ENCODE data around the gene RXRA.

The RXRA gene

GRCh38 chr9:134346151-134346550 lies 19.9 kb downstream of the RXRA start:
- Histone ChIP-seq H3K4me2 (ENCODE audit: insufficient read depth, low read length, poor library complexity, severe bottlenecking) (no peak overlapping the region), H2BK120ac (ENCODE audit: low read depth, low read length) (no peak overlapping the region), H3K4ac (ENCODE audit: low read length) (no peak overlapping the region), H2BK15ac (ENCODE audit: low read length) (no peak overlapping the region), H2AFZ (ENCODE audit: low read length) (no peak overlapping the region), H3K79me1 (ENCODE audit: low read depth, low read length) (peaks cover 66% of the 10 kb centered on the region), H2BK12ac (ENCODE audit: low read length) (no peak overlapping the region), H3K9me3 (replicated peaks in 1 of 2; ENCODE audit: control insufficient read depth in 2 of 2, insufficient read depth in 1 of 2, low read depth in 1 of 2, low read length in 2 of 2) (no peaks in the 10 kb centered on the region), H4K8ac (ENCODE audit: low read depth, low read length) (no peak overlapping the region), H2AK5ac (ENCODE audit: low read depth, low read length) (no peak overlapping the region), H3K27ac (replicated peaks; ENCODE audit: low read length) (no peak overlapping the region), H3K9ac (ENCODE audit: low read depth, low read length, poor library complexity) (no peak overlapping the region), H2BK5ac (ENCODE audit: low read length) (peak overlapping the region; percentile 39), H3K4me3 (ENCODE audit: low read length in 2 of 2) (no peak overlapping the region), H3K14ac (ENCODE audit: low read length) (peak overlapping the region; percentile 95), H3K18ac (ENCODE audit: low read length) (peak overlapping the region; percentile 58), H3K4me1 (ENCODE audit: control insufficient read depth in 2 of 2, insufficient read depth in 1 of 2, low read depth in 1 of 2, low read length in 2 of 2) (peaks cover 2 to 24% of the 10 kb centered on the region in 2 donors), H3K36me3 (replicated peaks in 1 of 2; ENCODE audit: control insufficient read depth in 2 of 2, insufficient read depth in 2 of 2, low read length in 2 of 2) (no peaks in the 10 kb centered on the region), H3K23ac (ENCODE audit: low read depth, low read length, poor library complexity) (peak overlapping the region; percentile 73), H4K91ac (ENCODE audit: low read depth, low read length, poor library complexity) (no peak overlapping the region), H3K27me3 (ENCODE audit: control insufficient read depth in 3 of 3, insufficient read depth in 3 of 3, low read depth in 1 of 3, low read length in 3 of 3) (no peaks in the 10 kb centered on the region)
- no CpG with 5 or more reads among the region's 14 CpGs for WGBS, 2 donors (ENCODE audit: extremely low coverage in 2 of 2, insufficient read length in 2 of 2, insufficient replicate concordance in 1 of 2)
- no peak for DNase-seq (ENCODE audit: low spot score)

- DNase-seq (ENCODE audit: low spot score) = no peak
- Histone ChIP-seq H3K36me3 (replicated peaks in 1 of 2; ENCODE audit: control insufficient read depth in 2 of 2, insufficient read depth in 2 of 2, low read length in 2 of 2) (no peaks in the 10 kb centered on the region), H3K79me1 (ENCODE audit: low read depth, low read length) (peaks cover 64% of the 10 kb centered on the region), H2AK5ac (ENCODE audit: low read depth, low read length) (no peak overlapping the region), H3K4ac (ENCODE audit: low read length) (peak overlapping the region; percentile 46), H2BK15ac (ENCODE audit: low read length) (no peak overlapping the region), H3K23ac (ENCODE audit: low read depth, low read length, poor library complexity) (peak overlapping the region; percentile 93), H2BK12ac (ENCODE audit: low read length) (peak overlapping the region; percentile 41), H2BK120ac (ENCODE audit: low read depth, low read length) (no peak overlapping the region), H3K18ac (ENCODE audit: low read length) (peak overlapping the region; percentile 70), H3K4me3 (ENCODE audit: low read length in 2 of 2) (no peak overlapping the region), H3K9ac (ENCODE audit: low read depth, low read length, poor library complexity) (peak overlapping the region; percentile 38), H3K27me3 (ENCODE audit: control insufficient read depth in 3 of 3, insufficient read depth in 3 of 3, low read depth in 1 of 3, low read length in 3 of 3) (no peaks in the 10 kb centered on the region), H3K4me2 (ENCODE audit: insufficient read depth, low read length, poor library complexity, severe bottlenecking) (no peak overlapping the region), H3K27ac (replicated peaks; ENCODE audit: low read length) (no peak overlapping the region), H3K4me1 (ENCODE audit: control insufficient read depth in 2 of 2, insufficient read depth in 1 of 2, low read depth in 1 of 2, low read length in 2 of 2) (peaks cover 2 to 24% of the 10 kb centered on the region in 2 donors), H2AFZ (ENCODE audit: low read length) (no peak overlapping the region), H3K14ac (ENCODE audit: low read length) (peak overlapping the region; percentile 95), H3K9me3 (replicated peaks in 1 of 2; ENCODE audit: control insufficient read depth in 2 of 2, insufficient read depth in 1 of 2, low read depth in 1 of 2, low read length in 2 of 2) (no peaks in the 10 kb centered on the region), H4K8ac (ENCODE audit: low read depth, low read length) (no peak overlapping the region), H2BK5ac (ENCODE audit: low read length) (peak overlapping the region; percentile 39), H4K91ac (ENCODE audit: low read depth, low read length, poor library complexity) (peak overlapping the region; percentile 24)
- WGBS, 2 donors (ENCODE audit: extremely low coverage in 2 of 2, insufficient read length in 2 of 2, insufficient replicate concordance in 1 of 2) = no CpG with 5 or more reads among the region's 21 CpGs
Measured at GRCh38 chr9:134346840-134347583, 20.8 kb downstream of the RXRA start.

GRCh38 chr9:134347996-134348395 lies 21.7 kb downstream of the RXRA start:
- Histone ChIP-seq H2BK15ac (ENCODE audit: low read length) (peak overlapping the region; percentile 37), H3K79me1 (ENCODE audit: low read depth, low read length) (peaks cover 63% of the 10 kb centered on the region), H2BK12ac (ENCODE audit: low read length) (peak overlapping the region; percentile 41), H4K8ac (ENCODE audit: low read depth, low read length) (no peak overlapping the region), H3K4me2 (ENCODE audit: insufficient read depth, low read length, poor library complexity, severe bottlenecking) (no peak overlapping the region), H3K4me1 (ENCODE audit: control insufficient read depth in 2 of 2, insufficient read depth in 1 of 2, low read depth in 1 of 2, low read length in 2 of 2) (peaks cover 2 to 19% of the 10 kb centered on the region in 2 donors), H3K18ac (ENCODE audit: low read length) (peak overlapping the region; percentile 80), H3K9me3 (replicated peaks in 1 of 2; ENCODE audit: control insufficient read depth in 2 of 2, insufficient read depth in 1 of 2, low read depth in 1 of 2, low read length in 2 of 2) (no peaks in the 10 kb centered on the region), H3K9ac (ENCODE audit: low read depth, low read length, poor library complexity) (no peak overlapping the region), H4K91ac (ENCODE audit: low read depth, low read length, poor library complexity) (no peak overlapping the region), H2BK5ac (ENCODE audit: low read length) (no peak overlapping the region), H3K36me3 (replicated peaks in 1 of 2; ENCODE audit: control insufficient read depth in 2 of 2, insufficient read depth in 2 of 2, low read length in 2 of 2) (no peaks in the 10 kb centered on the region), H2BK120ac (ENCODE audit: low read depth, low read length) (no peak overlapping the region), H3K14ac (ENCODE audit: low read length) (peak overlapping the region; percentile 94), H3K4me3 (ENCODE audit: low read length in 2 of 2) (no peak overlapping the region), H3K27me3 (ENCODE audit: control insufficient read depth in 3 of 3, insufficient read depth in 3 of 3, low read depth in 1 of 3, low read length in 3 of 3) (no peaks in the 10 kb centered on the region), H3K27ac (replicated peaks; ENCODE audit: low read length) (no peak overlapping the region), H3K4ac (ENCODE audit: low read length) (no peak overlapping the region), H2AK5ac (ENCODE audit: low read depth, low read length) (peak overlapping the region; percentile 52), H2AFZ (ENCODE audit: low read length) (no peak overlapping the region), H3K23ac (ENCODE audit: low read depth, low read length, poor library complexity) (peak overlapping the region; percentile 93)
- DNase-seq (ENCODE audit: low spot score) = no peak
- no CpG with 5 or more reads among the region's 10 CpGs for WGBS, 2 donors (ENCODE audit: extremely low coverage in 2 of 2, insufficient read length in 2 of 2, insufficient replicate concordance in 1 of 2)

GRCh38 chr9:134348404-134349155 lies 22.3 kb downstream of the RXRA start:
- no peak overlapping the region for H4K91ac ChIP-seq (ENCODE audit: low read depth, low read length, poor library complexity)
- no peaks in the 10 kb centered on the region for H3K27me3 ChIP-seq (ENCODE audit: control insufficient read depth in 3 of 3, insufficient read depth in 3 of 3, low read depth in 1 of 3, low read length in 3 of 3)
- no peak for DNase-seq (ENCODE audit: low spot score)
- no peak overlapping the region for H3K4me2 ChIP-seq (ENCODE audit: insufficient read depth, low read length, poor library complexity, severe bottlenecking)
- no peaks in the 10 kb centered on the region for H3K9me3 ChIP-seq (replicated peaks in 1 of 2; ENCODE audit: control insufficient read depth in 2 of 2, insufficient read depth in 1 of 2, low read depth in 1 of 2, low read length in 2 of 2)
- peak overlapping the region; percentile 52 for H2AK5ac ChIP-seq (ENCODE audit: low read depth, low read length)
- no CpG with 5 or more reads among the region's 30 CpGs for WGBS, 2 donors (ENCODE audit: extremely low coverage in 2 of 2, insufficient read length in 2 of 2, insufficient replicate concordance in 1 of 2)
- peak overlapping the region; percentile 37 for H2BK15ac ChIP-seq (ENCODE audit: low read length)
- no peak overlapping the region for H2BK120ac ChIP-seq (ENCODE audit: low read depth, low read length)
- H3K36me3 ChIP-seq (replicated peaks in 1 of 2; ENCODE audit: control insufficient read depth in 2 of 2, insufficient read depth in 2 of 2, low read length in 2 of 2) = no peaks in the 10 kb centered on the region
- H3K18ac ChIP-seq (ENCODE audit: low read length) = no peak overlapping the region
- H4K8ac ChIP-seq (ENCODE audit: low read depth, low read length) = no peak overlapping the region
- peaks cover 2 to 19% of the 10 kb centered on the region in 2 donors for H3K4me1 ChIP-seq (ENCODE audit: control insufficient read depth in 2 of 2, insufficient read depth in 1 of 2, low read depth in 1 of 2, low read length in 2 of 2)
- peak overlapping the region; percentile 93 for H3K23ac ChIP-seq (ENCODE audit: low read depth, low read length, poor library complexity)
- no peak overlapping the region for H3K9ac ChIP-seq (ENCODE audit: low read depth, low read length, poor library complexity)
- no peak overlapping the region for H2BK12ac ChIP-seq (ENCODE audit: low read length)
- H3K4ac ChIP-seq (ENCODE audit: low read length) = no peak overlapping the region
- no peak overlapping the region for H2AFZ ChIP-seq (ENCODE audit: low read length)
- no peak overlapping the region for H2BK5ac ChIP-seq (ENCODE audit: low read length)
- no peak overlapping the region for H3K27ac ChIP-seq (replicated peaks; ENCODE audit: low read length)
- H3K14ac ChIP-seq (ENCODE audit: low read length) = peak overlapping the region; percentile 94
- peak overlapping the region in 1 of 2 donors; percentile 47 for H3K4me3 ChIP-seq (ENCODE audit: low read length in 2 of 2)
- H3K79me1 ChIP-seq (ENCODE audit: low read depth, low read length) = peaks cover 62% of the 10 kb centered on the region

Data from neuronal stem cell (in vitro differentiated cells).